ENCODE measurements around the gene PES1.

DNA sequence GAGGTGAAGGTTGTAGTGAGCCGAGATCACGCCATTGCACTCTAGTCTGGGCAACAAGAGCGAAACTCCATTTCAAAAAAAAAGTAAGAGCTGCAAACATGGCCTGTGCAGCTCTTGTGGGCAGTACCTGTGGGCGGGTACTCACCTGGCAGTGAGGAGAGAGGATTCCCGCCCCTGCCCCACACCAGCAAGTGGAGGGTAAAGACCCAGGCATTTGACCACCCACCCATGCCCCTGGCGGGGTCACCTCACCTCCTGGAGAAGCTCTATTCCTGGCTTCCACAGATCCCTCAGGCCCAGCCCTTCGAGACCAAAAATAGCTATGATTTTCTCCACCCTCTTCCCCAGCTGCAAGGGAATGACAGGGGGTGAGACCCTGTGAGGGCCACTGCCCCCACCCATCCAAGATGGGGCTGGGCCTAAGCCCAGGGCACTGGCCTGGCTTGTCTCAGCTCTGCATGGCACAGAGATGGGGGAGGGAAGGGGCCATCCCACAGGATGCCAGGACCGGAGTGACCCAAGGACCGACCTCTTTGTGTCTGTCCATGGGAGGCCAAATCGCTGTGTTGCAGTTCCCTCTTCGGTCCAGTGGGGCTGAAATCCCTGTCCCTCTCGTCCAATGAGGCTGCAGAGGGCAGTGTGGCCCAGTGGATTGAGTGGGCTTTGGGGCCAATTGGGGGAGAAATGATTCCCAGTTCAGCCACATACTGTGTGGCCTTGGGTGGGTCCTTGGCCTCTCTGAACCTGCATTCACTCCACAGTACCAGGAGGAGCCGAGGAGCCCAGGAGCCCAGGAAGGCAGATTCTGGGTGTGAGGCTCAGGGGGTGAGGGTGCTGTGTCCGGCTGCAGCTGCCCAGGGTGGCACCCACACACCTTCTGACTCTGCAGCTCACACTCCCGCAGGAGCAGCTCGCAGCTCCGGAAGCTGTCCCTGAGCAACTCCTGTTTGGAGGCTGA, 59.8 kb downstream of the PES1 start:
- TF ChIP-seq, protein P1, sequence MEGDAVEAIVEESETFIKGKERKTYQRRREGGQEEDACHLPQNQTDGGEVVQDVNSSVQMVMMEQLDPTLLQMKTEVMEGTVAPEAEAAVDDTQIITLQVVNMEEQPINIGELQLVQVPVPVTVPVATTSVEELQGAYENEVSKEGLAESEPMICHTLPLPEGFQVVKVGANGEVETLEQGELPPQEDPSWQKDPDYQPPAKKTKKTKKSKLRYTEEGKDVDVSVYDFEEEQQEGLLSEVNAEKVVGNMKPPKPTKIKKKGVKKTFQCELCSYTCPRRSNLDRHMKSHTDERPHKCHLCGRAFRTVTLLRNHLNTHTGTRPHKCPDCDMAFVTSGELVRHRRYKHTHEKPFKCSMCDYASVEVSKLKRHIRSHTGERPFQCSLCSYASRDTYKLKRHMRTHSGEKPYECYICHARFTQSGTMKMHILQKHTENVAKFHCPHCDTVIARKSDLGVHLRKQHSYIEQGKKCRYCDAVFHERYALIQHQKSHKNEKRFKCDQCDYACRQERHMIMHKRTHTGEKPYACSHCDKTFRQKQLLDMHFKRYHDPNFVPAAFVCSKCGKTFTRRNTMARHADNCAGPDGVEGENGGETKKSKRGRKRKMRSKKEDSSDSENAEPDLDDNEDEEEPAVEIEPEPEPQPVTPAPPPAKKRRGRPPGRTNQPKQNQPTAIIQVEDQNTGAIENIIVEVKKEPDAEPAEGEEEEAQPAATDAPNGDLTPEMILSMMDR (IDR thresholded peaks at IDR 0.05 in 4 of 5, conservative IDR thresholded peaks at IDR 0.05 in 1 of 5): no peak
- no peak for TF ChIP-seq POLR2A (IDR thresholded peaks at IDR 0.05)
